22Rv1 (cell line): ENCODE data around the gene TNNI2.

ENCODE experiments used
- H3K27ac ChIP-seq: fragments of 450-650 bp; 2 replicates; pipeline ENCODE4 v1.5.1; 2017
- CTCF ChIP-seq: fragments of 450-650 bp; IDR thresholded peaks from 2 replicates; pipeline ENCODE4 v1.5.1; 2017; ENCODE audit warnings: mild to moderate bottlenecking
- ZFX ChIP-seq: fragments of 450-650 bp; IDR thresholded peaks from 2 replicates; pipeline ENCODE4 v1.6.1; 2017; ENCODE audit warnings: antibody characterized with exemption, borderline replicate concordance

Gene TNNI2

GRCh38 chr11:1853376-1854131 lies 14.8 kb downstream of the TNNI2 start:
- TF ChIP-seq CTCF (no peak), ZFX (no peak)
- no peak overlapping the region for H3K27ac ChIP-seq

- TF ChIP-seq ZFX = no peak
- no peak for TF ChIP-seq CTCF
- H3K27ac ChIP-seq = no peak overlapping the region
These were observed 15.6 kb downstream of the TNNI2 start for GRCh38 chr11:1854132-1854948.

GRCh38 chr11:1854949-1855885 lies 16.4 kb downstream of the TNNI2 start:
- no peak overlapping the region for H3K27ac ChIP-seq
- TF ChIP-seq ZFX (no peak), CTCF (no peak)

GRCh38 chr11:1855886-1856265 lies 17.1 kb downstream of the TNNI2 start:
- no peak for TF ChIP-seq CTCF
- TF ChIP-seq ZFX = no peak
- H3K27ac ChIP-seq = no peak overlapping the region

GRCh38 chr11:1856306-1857005 lies 17.7 kb downstream of the TNNI2 start:
- no peak for TF ChIP-seq ZFX
- TF ChIP-seq CTCF = no peak
- no peak overlapping the region for H3K27ac ChIP-seq

GRCh38 chr11:1857064-1857463 lies 18.3 kb downstream of the TNNI2 start:
- no peak for TF ChIP-seq CTCF
- no peak for TF ChIP-seq ZFX
- H3K27ac ChIP-seq = no peak overlapping the region
